Omental fat pad (tissue), 4 donors: ENCODE results near the gene CERS5. TPM values are rescaled to one million over a fixed set of nuclear protein-coding genes. Genes with fewer than 3 reads are reported as not detected.

Experiments
- ATAC-seq: fragments of 150-250 bp; one replicate; pipeline ENCODE4 v1.9.1; 2016; ENCODE audit warnings: mild to moderate bottlenecking, moderate library complexity; ENCODE audit not compliant: low FRiP score
- DNase-seq: peaks from one replicate; pipeline ENCODE4 v3.0.0-alpha.2; 2019; ENCODE audit warnings: low spot score
- total RNA-seq, 4 donors: library from RNA; depleted of rRNA; stranded (reverse); fragments of >200 nt; gene quantifications; one replicate each; pipeline ENCODE4 v1.1.0, GENCODE V29; 2016
- TF ChIP-seq, protein P1 (sequence below), 3 donors: fragments of 450-650 bp; IDR thresholded peaks; one replicate each; pipeline ENCODE4 v1.5.1; 2016 to 2017; ENCODE audit warnings: antibody characterized with exemption in 3 of 3, mild to moderate bottlenecking in 3 of 3, moderate library complexity in 2 of 3

Gene CERS5
- total RNA-seq, 4 donors from 2014 or later: 20.0 to 27.6 (median 24.6) TPM

DNA sequence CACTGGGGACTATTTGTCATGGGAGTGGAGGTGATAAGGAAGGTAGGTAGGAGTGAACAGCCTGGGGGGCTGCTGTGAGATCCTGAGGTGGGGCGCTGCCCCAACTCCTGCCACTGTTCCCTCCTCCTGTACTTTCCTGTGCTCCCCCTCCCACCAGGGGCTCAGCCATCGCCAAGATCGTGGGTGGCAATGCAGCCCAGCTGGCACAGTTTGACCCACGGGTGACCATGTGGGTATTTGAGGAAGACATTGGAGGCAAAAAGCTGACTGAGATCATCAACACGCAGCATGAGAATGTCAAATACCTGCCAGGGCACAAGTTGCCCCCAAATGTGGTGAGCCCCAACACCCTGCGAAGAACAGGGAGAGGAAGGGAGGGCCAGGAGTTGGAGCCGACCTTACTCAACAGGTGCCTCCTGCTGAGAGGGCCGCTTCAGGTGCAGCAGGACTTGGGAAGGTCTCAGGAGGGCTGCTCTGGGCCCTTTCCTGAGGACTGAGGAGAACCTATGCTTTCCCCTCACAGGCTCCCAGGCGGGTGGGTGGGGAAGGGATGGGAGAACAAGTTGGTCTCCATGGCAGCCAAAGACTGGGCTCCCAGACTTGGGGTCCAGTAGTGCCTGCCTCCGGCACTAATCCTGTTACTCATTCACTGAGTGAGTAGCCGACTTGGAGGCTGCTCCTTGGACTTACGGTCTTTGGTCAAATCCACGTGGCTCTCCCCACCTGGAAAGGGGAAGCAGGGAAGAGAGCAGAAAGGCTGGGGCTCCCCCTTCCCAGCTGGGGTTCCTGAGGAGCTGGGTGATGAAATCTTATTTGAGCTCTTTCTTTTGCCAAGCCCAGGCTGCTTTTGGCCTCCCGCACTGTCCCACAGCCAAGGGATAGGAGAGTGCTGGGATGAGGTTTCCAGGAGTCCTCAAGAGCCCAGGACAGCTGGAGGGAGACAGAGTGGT, 62.5 kb downstream of the CERS5 start:
- TF ChIP-seq, protein P1, sequence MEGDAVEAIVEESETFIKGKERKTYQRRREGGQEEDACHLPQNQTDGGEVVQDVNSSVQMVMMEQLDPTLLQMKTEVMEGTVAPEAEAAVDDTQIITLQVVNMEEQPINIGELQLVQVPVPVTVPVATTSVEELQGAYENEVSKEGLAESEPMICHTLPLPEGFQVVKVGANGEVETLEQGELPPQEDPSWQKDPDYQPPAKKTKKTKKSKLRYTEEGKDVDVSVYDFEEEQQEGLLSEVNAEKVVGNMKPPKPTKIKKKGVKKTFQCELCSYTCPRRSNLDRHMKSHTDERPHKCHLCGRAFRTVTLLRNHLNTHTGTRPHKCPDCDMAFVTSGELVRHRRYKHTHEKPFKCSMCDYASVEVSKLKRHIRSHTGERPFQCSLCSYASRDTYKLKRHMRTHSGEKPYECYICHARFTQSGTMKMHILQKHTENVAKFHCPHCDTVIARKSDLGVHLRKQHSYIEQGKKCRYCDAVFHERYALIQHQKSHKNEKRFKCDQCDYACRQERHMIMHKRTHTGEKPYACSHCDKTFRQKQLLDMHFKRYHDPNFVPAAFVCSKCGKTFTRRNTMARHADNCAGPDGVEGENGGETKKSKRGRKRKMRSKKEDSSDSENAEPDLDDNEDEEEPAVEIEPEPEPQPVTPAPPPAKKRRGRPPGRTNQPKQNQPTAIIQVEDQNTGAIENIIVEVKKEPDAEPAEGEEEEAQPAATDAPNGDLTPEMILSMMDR (IDR thresholded peaks at IDR 0.05): no peak
- DNase-seq (no peak), ATAC-seq (no peak)

DNA sequence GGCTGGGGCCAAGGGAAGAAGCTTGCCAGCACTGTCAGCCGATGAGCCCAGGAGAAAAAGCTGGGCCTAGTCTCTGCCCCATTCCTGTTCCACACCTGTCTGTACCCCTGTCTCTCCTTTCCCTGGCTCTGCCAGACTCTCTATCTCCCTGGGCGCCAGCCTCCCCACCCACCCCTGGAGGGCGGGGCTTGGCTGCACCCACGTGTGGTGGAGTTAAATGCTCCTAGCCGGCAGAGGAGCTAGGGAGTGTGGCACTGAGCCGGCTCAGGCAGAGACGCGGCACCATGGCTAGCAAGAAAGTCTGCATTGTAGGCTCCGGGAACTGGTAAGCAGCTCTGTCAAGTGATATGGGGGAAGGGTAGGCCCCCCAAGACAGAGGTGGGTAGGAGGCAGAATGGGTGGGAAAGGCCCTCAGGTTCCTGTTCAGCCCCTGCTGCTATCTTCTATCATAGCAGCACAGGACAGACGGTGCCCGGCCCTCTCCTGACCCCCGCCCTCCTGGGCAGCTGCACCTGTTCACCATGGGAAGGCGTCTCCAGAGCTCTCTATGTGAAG, 63.3 kb downstream of the CERS5 start, which contains the start of gene GPD1:
GPD1 (plus strand) TSS at position 242 of the 555 bp plus-strand sequence; CDS start at position 285, 43 bp downstream.
- DNase-seq: no peak
- peak; percentile 79 for ATAC-seq
- TF ChIP-seq, protein P1 (IDR thresholded peaks at IDR 0.05): no peak

DNA sequence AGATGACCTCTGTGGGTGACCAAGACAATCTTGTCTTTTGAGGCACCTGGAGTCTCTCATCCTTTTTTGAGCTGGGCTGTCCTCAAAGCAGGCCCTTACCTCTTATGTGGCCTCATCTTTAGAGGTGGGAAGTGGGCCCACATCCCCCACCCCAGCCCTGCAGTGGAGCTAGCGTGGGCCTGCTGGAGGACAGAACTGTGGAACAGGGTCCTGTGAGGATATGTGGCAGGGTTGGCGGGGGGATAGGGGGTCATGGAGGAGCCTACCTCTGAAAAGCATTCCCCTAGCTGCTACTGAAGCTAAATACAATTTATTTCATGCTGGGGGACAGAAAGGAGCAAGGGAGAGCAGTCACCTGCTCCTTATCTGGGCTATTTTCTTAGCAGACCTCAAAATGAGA, 63.8 kb downstream of the CERS5 start:
- DNase-seq (no peak), ATAC-seq (no peak)
- TF ChIP-seq, protein P1 (IDR thresholded peaks at IDR 0.05): no peak

DNA sequence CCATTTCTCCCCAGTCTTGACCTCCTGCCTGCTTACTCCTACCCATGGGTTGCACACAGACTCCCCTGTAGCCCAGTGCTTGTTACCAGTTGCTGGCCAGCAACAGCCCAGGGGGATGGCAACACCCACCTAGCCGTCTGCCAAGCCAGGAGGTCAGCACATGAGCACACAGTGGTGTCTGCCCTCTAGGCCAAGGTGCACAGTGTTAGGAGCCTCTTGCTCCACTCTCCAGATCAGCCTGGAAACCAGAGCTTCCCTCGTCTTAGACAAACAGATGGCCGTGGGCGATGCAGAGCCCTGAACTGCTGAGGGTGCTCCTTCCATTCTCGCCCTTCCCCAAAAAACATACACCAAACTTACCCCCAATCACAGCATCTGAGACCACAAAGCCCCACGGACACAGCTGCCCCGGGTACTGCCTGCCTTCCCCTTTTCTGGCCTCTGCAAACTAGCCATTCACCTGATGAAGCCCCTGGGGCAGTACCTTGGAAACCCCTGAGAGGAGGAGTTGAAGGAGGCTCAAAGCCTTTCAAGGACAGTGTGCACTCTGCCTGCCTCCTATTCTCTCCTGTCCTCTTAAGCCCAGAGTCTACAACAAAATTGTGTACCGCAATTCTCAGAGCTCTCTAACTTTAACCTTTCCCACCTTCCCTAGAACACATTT, 64.4 kb downstream of the CERS5 start:
- peak; percentile 41 for ATAC-seq
- TF ChIP-seq, protein P1 (IDR thresholded peaks at IDR 0.05): no peak
- DNase-seq: no peak

DNA sequence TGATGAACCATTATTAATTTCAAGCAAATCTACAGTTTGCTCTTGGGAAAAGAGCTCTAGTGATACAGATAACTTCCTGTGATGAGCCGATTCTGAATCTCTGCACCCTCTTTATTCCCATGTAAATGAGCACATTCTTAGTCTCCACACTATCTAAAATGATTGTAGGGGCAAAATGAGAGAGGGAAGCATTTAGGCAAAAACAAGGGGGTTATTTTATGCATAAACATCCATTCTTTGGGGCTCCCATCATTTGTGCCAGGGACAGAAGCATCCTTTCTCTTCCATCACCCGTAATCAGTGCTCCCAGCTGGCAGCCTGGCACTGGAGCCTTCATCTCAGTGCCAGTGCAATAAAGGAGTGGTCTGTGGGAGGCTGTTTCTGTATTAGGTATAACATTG, 65.0 kb downstream of the CERS5 start:
- ATAC-seq (no peak), DNase-seq (no peak)
- TF ChIP-seq, protein P1 (IDR thresholded peaks at IDR 0.05): no peak

DNA sequence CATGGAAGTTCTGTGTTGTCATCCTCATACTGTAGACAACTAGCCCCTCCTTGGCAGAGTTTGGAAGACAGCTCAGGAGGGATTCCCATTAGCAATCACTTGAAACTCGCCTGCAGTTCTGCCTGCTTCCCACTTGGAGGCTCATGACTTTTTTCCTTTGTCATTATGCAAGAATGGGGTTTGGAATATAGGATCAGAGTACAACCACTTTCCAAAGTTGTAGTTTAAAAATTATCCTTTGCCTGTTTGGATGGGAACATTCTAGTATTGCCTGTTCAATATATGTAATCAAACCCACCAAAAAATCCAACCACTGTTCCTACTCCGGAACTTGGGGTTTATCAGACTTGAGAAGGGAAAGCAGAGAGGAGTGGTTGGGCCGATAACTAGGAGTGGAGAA, 65.5 kb downstream of the CERS5 start:
- DNase-seq: no peak
- no peak for ATAC-seq
- TF ChIP-seq, protein P1 (IDR thresholded peaks at IDR 0.05): no peak
